Rectal smooth muscle tissue (tissue), 1 donor: Measurements from ENCODE around the gene COL26A1.
"Not testable (repeated sequence)": the region's sequence is repeated elsewhere in the genome, so short reads cannot be mapped to it uniquely, and the experiment has no call there.

ENCODE experiments used
- H3K27ac ChIP-seq: one replicate; pipeline ENCODE4 v1.7.0; 2013; ENCODE audit warnings: low read depth, low read length, inconsistent platforms
- H3K27me3 ChIP-seq: one replicate; pipeline ENCODE4 v1.7.0; 2013; ENCODE audit warnings: low read length; ENCODE audit not compliant: control insufficient read depth, insufficient read depth
- H3K36me3 ChIP-seq: one replicate; pipeline ENCODE4 v1.7.0; 2013; ENCODE audit warnings: low read length; ENCODE audit not compliant: control insufficient read depth, insufficient read depth
- H3K4me1 ChIP-seq: one replicate; pipeline ENCODE4 v1.7.0; 2013; ENCODE audit warnings: low read length; ENCODE audit not compliant: control insufficient read depth, insufficient read depth
- H3K4me3 ChIP-seq: one replicate; pipeline ENCODE4 v1.7.0; 2013; ENCODE audit warnings: low read length
- H3K9ac ChIP-seq: one replicate; pipeline ENCODE4 v1.7.0; 2013; ENCODE audit warnings: low read length

Gene COL26A1

GRCh38 chr7:101502466-101503098 lies 139.9 kb downstream of the COL26A1 start:
- no peaks in the 10 kb centered on the region for H3K36me3 ChIP-seq
- no peaks in the 10 kb centered on the region for H3K4me1 ChIP-seq
- no peaks in the 10 kb centered on the region for H3K27me3 ChIP-seq
- no peak overlapping the region for H3K9ac ChIP-seq
- no peak overlapping the region for H3K27ac ChIP-seq
- no peak overlapping the region for H3K4me3 ChIP-seq

- H3K36me3 ChIP-seq, H3K4me1 ChIP-seq, H3K27me3 ChIP-seq, H3K27ac ChIP-seq, H3K4me3 ChIP-seq, H3K9ac ChIP-seq: not testable (repeated sequence)
Measured at GRCh38 chr7:101505510-101505909, 142.8 kb downstream of the COL26A1 start.

GRCh38 chr7:101506531-101506930 lies 143.9 kb downstream of the COL26A1 start:
- Histone ChIP-seq H3K4me1 (no peaks in the 10 kb centered on the region), H3K27me3 (peaks cover 2% of the 10 kb centered on the region), H3K27ac (no peak overlapping the region), H3K36me3 (no peaks in the 10 kb centered on the region), H3K4me3 (no peak overlapping the region), H3K9ac (no peak overlapping the region)

- Histone ChIP-seq H3K36me3 (no peaks in the 10 kb centered on the region), H3K9ac (no peak overlapping the region)
Measured at GRCh38 chr7:101507327-101507726, 144.7 kb downstream of the COL26A1 start.

GRCh38 chr7:101507791-101508252 lies 145.1 kb downstream of the COL26A1 start:
- H3K4me3 ChIP-seq, result no peak overlapping the region
- H3K4me1 ChIP-seq, result no peaks in the 10 kb centered on the region
- no peak overlapping the region for H3K9ac ChIP-seq
- no peak overlapping the region for H3K27ac ChIP-seq
- peaks cover 2% of the 10 kb centered on the region for H3K27me3 ChIP-seq
- H3K36me3 ChIP-seq, result no peaks in the 10 kb centered on the region

More at GRCh38 chr7:101507327-101507726, 144.7 kb downstream of the COL26A1 start:
- Histone ChIP-seq H3K27me3 (peaks cover 2% of the 10 kb centered on the region), H3K4me3 (no peak overlapping the region), H3K4me1 (no peaks in the 10 kb centered on the region), H3K27ac (no peak overlapping the region)

- H3K4me3 ChIP-seq, result no peak overlapping the region
- H3K9ac ChIP-seq, result no peak overlapping the region
- no peaks in the 10 kb centered on the region for H3K36me3 ChIP-seq
- H3K4me1 ChIP-seq, result no peaks in the 10 kb centered on the region
- H3K27me3 ChIP-seq, result peaks cover 2% of the 10 kb centered on the region
- no peak overlapping the region for H3K27ac ChIP-seq
Measured at GRCh38 chr7:101510297-101510696, 147.6 kb downstream of the COL26A1 start.

- no peaks in the 10 kb centered on the region for H3K36me3 ChIP-seq
- H3K9ac ChIP-seq, result no peak overlapping the region
- H3K4me1 ChIP-seq, result no peaks in the 10 kb centered on the region
- H3K27me3 ChIP-seq, result peaks cover 2% of the 10 kb centered on the region
- no peak overlapping the region for H3K27ac ChIP-seq
- H3K4me3 ChIP-seq, result no peak overlapping the region
Measured at GRCh38 chr7:101511965-101512364, 149.3 kb downstream of the COL26A1 start.

GRCh38 chr7:101516851-101517250 lies 154.2 kb downstream of the COL26A1 start:
- H3K27me3 ChIP-seq, result no peaks in the 10 kb centered on the region
- no peak overlapping the region for H3K9ac ChIP-seq
- H3K4me3 ChIP-seq, result no peak overlapping the region
- no peaks in the 10 kb centered on the region for H3K4me1 ChIP-seq
- no peaks in the 10 kb centered on the region for H3K36me3 ChIP-seq
- H3K27ac ChIP-seq, result no peak overlapping the region

GRCh38 chr7:101517304-101517703 lies 154.6 kb downstream of the COL26A1 start:
- Histone ChIP-seq H3K36me3 (no peaks in the 10 kb centered on the region), H3K4me3 (no peak overlapping the region), H3K9ac (no peak overlapping the region), H3K27ac (no peak overlapping the region), H3K27me3 (no peaks in the 10 kb centered on the region), H3K4me1 (no peaks in the 10 kb centered on the region)

GRCh38 chr7:101518336-101518735 lies 155.7 kb downstream of the COL26A1 start:
- no peak overlapping the region for H3K4me3 ChIP-seq
- no peak overlapping the region for H3K9ac ChIP-seq
- H3K4me1 ChIP-seq, result no peaks in the 10 kb centered on the region
- H3K27me3 ChIP-seq, result no peaks in the 10 kb centered on the region
- no peak overlapping the region for H3K27ac ChIP-seq
- H3K36me3 ChIP-seq, result no peaks in the 10 kb centered on the region

- no peak overlapping the region for H3K4me3 ChIP-seq
- H3K4me1 ChIP-seq, result no peaks in the 10 kb centered on the region
- H3K27ac ChIP-seq, result no peak overlapping the region
Measured at GRCh38 chr7:101519324-101520023, 156.8 kb downstream of the COL26A1 start.

GRCh38 chr7:101521430-101521925 lies 158.8 kb downstream of the COL26A1 start:
- Histone ChIP-seq H3K9ac (no peak overlapping the region), H3K4me1 (no peaks in the 10 kb centered on the region), H3K36me3 (no peaks in the 10 kb centered on the region), H3K27me3 (no peaks in the 10 kb centered on the region), H3K27ac (no peak overlapping the region), H3K4me3 (no peak overlapping the region)

More at GRCh38 chr7:101519324-101520023, 156.8 kb downstream of the COL26A1 start:
- H3K9ac ChIP-seq, result no peak overlapping the region
- no peaks in the 10 kb centered on the region for H3K36me3 ChIP-seq
- no peaks in the 10 kb centered on the region for H3K27me3 ChIP-seq

- Histone ChIP-seq H3K36me3 (no peaks in the 10 kb centered on the region), H3K9ac (no peak overlapping the region), H3K27me3 (no peaks in the 10 kb centered on the region), H3K4me1 (no peaks in the 10 kb centered on the region), H3K27ac (no peak overlapping the region), H3K4me3 (no peak overlapping the region)
Measured at GRCh38 chr7:101522021-101522420, 159.3 kb downstream of the COL26A1 start.
